Thoracic aorta (tissue), 2 donors: Measurements from ENCODE around the gene MN1. TPM values are rescaled to one million over a fixed set of nuclear protein-coding genes. Genes with fewer than 3 reads are reported as not detected.

Experiments used
- ATAC-seq: fragments of 150-250 bp; one replicate; pipeline ENCODE4 v1.8.0; 2017; ENCODE audit warnings: low read depth; ENCODE audit not compliant: insufficient number of reproducible peaks, low FRiP score
- DNase-seq: peaks from one replicate; pipeline ENCODE4 v3.0.0-alpha.2; 2020; ENCODE audit warnings: low spot score
- H3K27ac ChIP-seq, 2 donors: fragments of 200-600 bp; sonication (generic); 1 replicate in 1 of 2; 2 replicates in 1 of 2; pipeline ENCODE4 v1.5.1; 2016; ENCODE audit warnings: mild to moderate bottlenecking in 2 of 2, moderate library complexity in 2 of 2
- H3K27me3 ChIP-seq: fragments of 200-600 bp; sonication (generic); replicated peaks from 2 replicates; pipeline ENCODE4 v1.6.0; 2016; ENCODE audit warnings: mild to moderate bottlenecking; ENCODE audit not compliant: insufficient read depth
- H3K36me3 ChIP-seq: fragments of 200-600 bp; sonication (generic); one replicate; pipeline ENCODE4 v1.5.1; 2016
- H3K4me1 ChIP-seq, 2 donors: fragments of 200-600 bp; sonication (generic); 1 replicate in 1 of 2; 2 replicates in 1 of 2; pipeline versions ENCODE4 v1.5.1 to v1.6.0; 2016; ENCODE audit warnings: low read depth in 2 of 2, mild to moderate bottlenecking in 1 of 2; ENCODE audit not compliant: control insufficient read depth in 1 of 2
- H3K4me3 ChIP-seq: fragments of 200-600 bp; sonication (generic); 2 replicates; pipeline ENCODE4 v1.5.1; 2016; ENCODE audit warnings: mild to moderate bottlenecking
- H3K9me3 ChIP-seq: fragments of 200-600 bp; sonication (generic); 2 replicates; pipeline ENCODE4 v1.5.1; 2016
- CTCF ChIP-seq: fragments of 200-600 bp; sonication (generic); IDR thresholded peaks from one replicate; pipeline ENCODE4 v1.5.1; 2019; ENCODE audit warnings: antibody characterized with exemption
- total RNA-seq, 2 donors: library from RNA; depleted of rRNA; stranded (reverse); fragments of >200 nt; gene quantifications; one replicate each; pipeline versions ENCODE4 v1.1.0 to v1.2.3, GENCODE V29; 2016

The MN1 gene
- total RNA-seq, 2 donors from 2014 or later: 30.1 to 39.8 TPM

- H3K27me3 ChIP-seq: no peaks in the 10 kb centered on the region
- no peak for TF ChIP-seq CTCF
- DNase-seq: no peak
- H3K4me3 ChIP-seq: no peak overlapping the region
- no peak for ATAC-seq
- no peaks in the 10 kb centered on the region for H3K9me3 ChIP-seq
- peaks cover 0 to 20% of the 10 kb centered on the region in 2 donors for H3K4me1 ChIP-seq
- no peak overlapping the region for H3K27ac ChIP-seq
- H3K36me3 ChIP-seq: no peaks in the 10 kb centered on the region
These were observed 14.4 kb upstream of the MN1 start for GRCh38 chr22:27815826-27816530.

- no peaks in the 10 kb centered on the region for H3K36me3 ChIP-seq
- DNase-seq (no peak), ATAC-seq (no peak)
- TF ChIP-seq CTCF: no peak
- H3K9me3 ChIP-seq: no peaks in the 10 kb centered on the region
- peaks cover 4 to 26% of the 10 kb centered on the region in 2 donors for H3K4me1 ChIP-seq
- H3K27ac ChIP-seq: no peak overlapping the region
- no peak overlapping the region for H3K4me3 ChIP-seq
- no peaks in the 10 kb centered on the region for H3K27me3 ChIP-seq
These were observed 13.4 kb upstream of the MN1 start for GRCh38 chr22:27814993-27815392.

- H3K27me3 ChIP-seq: no peaks in the 10 kb centered on the region
- no peak for ATAC-seq
- no peaks in the 10 kb centered on the region for H3K9me3 ChIP-seq
- no peaks in the 10 kb centered on the region for H3K36me3 ChIP-seq
- no peak overlapping the region for H3K4me3 ChIP-seq
- no peak for TF ChIP-seq CTCF
- no peak for DNase-seq
- peaks cover 21 to 48% of the 10 kb centered on the region in 2 donors for H3K4me1 ChIP-seq
- peak overlapping the region; percentile 57 to 91 for H3K27ac ChIP-seq
These were observed 10.2 kb upstream of the MN1 start for GRCh38 chr22:27811778-27812177.

GRCh38 chr22:27810609-27811151, 9.1 kb upstream of the MN1 start:
- H3K27me3 ChIP-seq: no peaks in the 10 kb centered on the region
- DNase-seq: peak; percentile 64
- peak; percentile 36 for TF ChIP-seq CTCF
- peaks cover 21 to 48% of the 10 kb centered on the region in 2 donors for H3K4me1 ChIP-seq
- H3K4me3 ChIP-seq: peak overlapping the region; percentile 26
- peak overlapping the region; percentile 78 to 91 for H3K27ac ChIP-seq
- ATAC-seq: peak; percentile 91
- no peaks in the 10 kb centered on the region for H3K36me3 ChIP-seq
- no peaks in the 10 kb centered on the region for H3K9me3 ChIP-seq

- H3K27ac ChIP-seq: peak overlapping the region; percentile 78 to 91
- peak overlapping the region; percentile 26 for H3K4me3 ChIP-seq
- peaks cover 21 to 49% of the 10 kb centered on the region in 2 donors for H3K4me1 ChIP-seq
- no peak for DNase-seq
- no peaks in the 10 kb centered on the region for H3K9me3 ChIP-seq
- TF ChIP-seq CTCF: no peak
- no peak for ATAC-seq
- H3K27me3 ChIP-seq: no peaks in the 10 kb centered on the region
- no peaks in the 10 kb centered on the region for H3K36me3 ChIP-seq
These were observed 8.4 kb upstream of the MN1 start for GRCh38 chr22:27809700-27810608.
